GM12874 (cell line): ENCODE results near the gene SGCD.

ENCODE experiments used
- TF ChIP-seq, protein P1 (sequence below): IDR thresholded peaks from 2 replicates; pipeline ENCODE4 v1.5.1; 2011; ENCODE audit warnings: low read depth, mild to moderate bottlenecking, control low read depth, low read length, moderate library complexity; ENCODE audit not compliant: insufficient read depth

The SGCD gene

DNA sequence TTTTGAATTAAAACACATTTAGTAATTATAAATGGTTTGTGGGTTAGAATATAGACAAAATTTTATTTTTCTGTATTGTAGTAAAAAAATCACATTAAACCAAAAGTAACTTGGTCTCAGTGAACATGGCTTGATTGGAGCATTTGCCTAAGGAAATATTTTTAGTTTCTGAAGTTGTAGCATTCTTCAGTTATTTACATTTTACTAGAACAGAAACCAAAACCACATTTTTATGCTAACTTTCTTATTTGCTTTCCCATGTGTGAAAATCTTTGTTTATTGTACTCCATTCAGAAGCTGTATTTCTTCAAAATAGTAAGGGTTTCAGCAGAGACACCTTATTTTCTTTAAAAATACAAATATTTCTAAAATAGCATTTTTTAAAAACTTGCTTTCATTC, 129.9 kb downstream of the SGCD start:
- TF ChIP-seq, protein P1, sequence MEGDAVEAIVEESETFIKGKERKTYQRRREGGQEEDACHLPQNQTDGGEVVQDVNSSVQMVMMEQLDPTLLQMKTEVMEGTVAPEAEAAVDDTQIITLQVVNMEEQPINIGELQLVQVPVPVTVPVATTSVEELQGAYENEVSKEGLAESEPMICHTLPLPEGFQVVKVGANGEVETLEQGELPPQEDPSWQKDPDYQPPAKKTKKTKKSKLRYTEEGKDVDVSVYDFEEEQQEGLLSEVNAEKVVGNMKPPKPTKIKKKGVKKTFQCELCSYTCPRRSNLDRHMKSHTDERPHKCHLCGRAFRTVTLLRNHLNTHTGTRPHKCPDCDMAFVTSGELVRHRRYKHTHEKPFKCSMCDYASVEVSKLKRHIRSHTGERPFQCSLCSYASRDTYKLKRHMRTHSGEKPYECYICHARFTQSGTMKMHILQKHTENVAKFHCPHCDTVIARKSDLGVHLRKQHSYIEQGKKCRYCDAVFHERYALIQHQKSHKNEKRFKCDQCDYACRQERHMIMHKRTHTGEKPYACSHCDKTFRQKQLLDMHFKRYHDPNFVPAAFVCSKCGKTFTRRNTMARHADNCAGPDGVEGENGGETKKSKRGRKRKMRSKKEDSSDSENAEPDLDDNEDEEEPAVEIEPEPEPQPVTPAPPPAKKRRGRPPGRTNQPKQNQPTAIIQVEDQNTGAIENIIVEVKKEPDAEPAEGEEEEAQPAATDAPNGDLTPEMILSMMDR: no peak

DNA sequence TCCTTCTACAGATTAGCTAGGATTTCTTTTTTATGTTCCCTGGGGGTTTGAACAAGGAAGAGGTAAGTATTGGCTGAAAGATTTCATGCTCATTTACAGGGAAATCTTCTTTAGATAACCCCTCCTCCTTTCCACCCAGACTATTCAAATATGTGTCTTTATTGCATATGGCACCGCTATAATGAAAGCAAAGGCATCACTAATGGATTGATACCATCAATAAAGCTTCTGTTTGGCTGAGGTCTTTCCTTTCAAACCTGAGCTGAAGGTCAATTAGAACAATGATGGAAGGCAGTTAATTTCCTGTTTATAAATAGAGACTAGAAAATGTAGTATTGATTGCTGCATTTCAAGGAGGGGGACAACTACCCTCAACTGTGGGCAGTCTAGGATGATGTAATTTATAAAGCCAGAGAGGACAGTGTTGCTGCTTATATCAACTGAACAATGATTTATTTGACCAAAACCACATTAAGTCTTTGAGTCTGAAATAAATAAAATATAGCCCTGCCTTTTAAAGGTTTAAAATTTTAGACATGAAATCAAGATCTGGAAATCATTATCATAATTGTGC, 132.9 kb downstream of the SGCD start:
- TF ChIP-seq, protein P1: no peak

DNA sequence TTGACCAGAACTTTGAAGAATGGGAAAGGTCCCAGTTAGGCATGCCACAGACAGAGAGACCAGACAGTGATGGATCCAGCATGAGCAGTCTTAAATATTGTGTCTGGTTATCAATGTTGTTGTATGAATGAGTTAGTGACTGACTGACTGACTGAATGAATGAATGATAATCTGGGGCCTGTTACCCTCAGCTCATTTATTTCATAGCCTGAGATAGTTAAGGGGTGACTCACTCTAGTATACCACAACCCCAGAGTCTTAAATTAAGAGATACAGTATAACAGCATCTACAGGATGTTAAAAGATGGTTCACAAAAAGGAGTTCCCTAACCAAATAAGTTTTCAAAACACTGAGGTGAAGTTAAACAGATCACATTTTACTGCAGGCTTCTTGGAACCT, 133.5 kb downstream of the SGCD start:
- TF ChIP-seq, protein P1: no peak

DNA sequence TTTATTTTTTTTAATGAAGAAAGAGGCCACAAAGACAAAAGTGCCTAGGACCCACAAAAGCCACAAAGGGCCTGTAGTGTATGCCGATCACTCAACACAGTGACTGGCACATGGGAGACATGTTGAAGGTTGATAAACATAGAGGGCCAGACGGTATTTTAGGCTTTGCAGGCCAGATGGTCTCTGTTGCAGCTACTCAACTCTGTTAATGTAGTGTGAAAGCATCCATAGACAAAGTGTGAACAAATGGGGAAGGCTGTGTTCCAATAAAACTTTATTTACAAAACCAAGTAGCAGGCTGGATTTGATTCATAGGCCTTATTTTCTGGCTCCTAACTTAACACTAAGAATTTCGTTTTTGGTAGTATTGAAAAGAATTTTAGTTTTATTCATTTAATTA, 139.9 kb downstream of the SGCD start:
- TF ChIP-seq, protein P1: no peak

DNA sequence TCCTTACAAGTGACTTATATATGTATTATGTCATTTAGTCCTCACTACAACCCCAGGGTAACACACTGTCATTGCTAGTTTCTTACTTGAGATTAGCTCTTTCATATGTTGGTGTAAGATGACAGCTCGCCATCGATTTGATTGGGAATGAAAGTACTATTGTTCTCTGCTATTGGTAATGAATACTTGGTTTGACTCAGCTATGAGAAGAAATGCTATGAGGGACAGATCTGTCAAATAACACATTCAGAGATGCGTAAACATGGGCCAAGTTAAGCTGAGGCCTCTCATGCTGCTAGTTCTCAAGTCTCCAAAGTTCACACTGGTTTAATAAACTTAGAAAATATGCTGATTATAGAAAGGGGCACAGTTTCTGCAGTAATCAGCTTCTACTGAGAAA, 142.7 kb downstream of the SGCD start:
- TF ChIP-seq, protein P1: no peak

DNA sequence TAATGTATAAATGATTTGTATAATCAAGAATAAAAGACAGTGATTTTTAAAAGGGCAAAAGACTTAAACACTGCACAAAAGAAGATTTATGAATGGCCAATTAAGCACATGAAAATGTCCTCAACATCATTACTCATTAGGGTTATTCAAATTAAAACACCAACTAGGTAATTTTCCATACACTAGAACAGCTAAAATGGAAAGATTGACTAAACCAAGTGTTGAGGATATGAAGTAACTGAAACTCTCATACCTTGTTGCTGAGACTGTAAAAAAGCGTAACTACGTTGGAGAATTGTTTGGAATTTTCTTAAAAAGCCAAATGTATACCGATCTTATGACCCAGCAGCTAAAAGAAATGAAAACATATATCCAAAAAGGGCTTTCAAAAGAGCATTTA, 144.9 kb downstream of the SGCD start:
- TF ChIP-seq, protein P1: no peak

DNA sequence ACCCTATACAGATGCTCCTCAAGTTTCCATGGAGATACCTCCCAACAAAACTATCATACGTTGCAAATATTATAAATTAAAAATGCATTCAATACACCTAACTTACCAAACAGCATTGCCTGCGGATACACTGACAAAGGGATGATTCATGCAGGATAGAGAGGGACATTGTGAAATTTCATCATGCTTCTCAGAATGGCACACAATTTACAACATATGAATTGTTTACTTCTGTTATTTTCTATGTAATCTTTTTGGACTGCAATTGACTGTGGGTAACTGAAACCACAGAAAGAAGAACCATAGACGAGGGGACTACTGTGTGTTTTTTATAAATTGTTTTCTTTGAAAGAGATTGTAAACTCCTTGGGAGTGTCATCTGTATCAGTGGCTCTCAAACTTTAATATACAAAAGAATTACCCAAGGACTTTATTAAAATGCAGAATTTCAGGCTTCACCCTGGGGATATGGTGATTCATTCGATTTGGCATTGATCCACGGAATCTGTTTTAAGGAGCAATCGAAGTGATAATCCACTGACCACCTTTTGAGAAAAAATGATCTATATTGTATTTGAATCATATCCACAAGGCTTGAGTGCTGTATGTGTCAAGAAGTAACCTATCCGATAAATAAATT, 146.4 kb downstream of the SGCD start:
- TF ChIP-seq, protein P1: no peak
